ENCODE results near the gene MIR17HG. TPM values are rescaled to one million over a fixed set of nuclear protein-coding genes. Genes with fewer than 3 reads are reported as not detected.

The MIR17HG gene
- polyA plus RNA-seq, 2 donors = 1.7 to 7.2 TPM

Other genes starting within 250 kb of the MIR17HG start
- gene GPC5, start 50.9 kb downstream of the MIR17HG start, polyA plus RNA-seq = not detected